HG02870 (cell line): ENCODE results near the gene OTULINL.
A peak's percentile ranks its signal among the peaks of the same experiment; 100 is the strongest.
"Not testable (repeated sequence)": the region's sequence is repeated elsewhere in the genome, so short reads cannot be mapped to it uniquely, and the experiment has no call there.

Source experiments
- ATAC-seq: cut with Tn5 transposase; IDR thresholded peaks from one replicate; pipeline ENCODE4 v1.9.1; 2021; ENCODE audit warnings: mild to moderate bottlenecking, moderate library complexity; ENCODE audit not compliant: unreplicated experiment

OTULINL gene

DNA sequence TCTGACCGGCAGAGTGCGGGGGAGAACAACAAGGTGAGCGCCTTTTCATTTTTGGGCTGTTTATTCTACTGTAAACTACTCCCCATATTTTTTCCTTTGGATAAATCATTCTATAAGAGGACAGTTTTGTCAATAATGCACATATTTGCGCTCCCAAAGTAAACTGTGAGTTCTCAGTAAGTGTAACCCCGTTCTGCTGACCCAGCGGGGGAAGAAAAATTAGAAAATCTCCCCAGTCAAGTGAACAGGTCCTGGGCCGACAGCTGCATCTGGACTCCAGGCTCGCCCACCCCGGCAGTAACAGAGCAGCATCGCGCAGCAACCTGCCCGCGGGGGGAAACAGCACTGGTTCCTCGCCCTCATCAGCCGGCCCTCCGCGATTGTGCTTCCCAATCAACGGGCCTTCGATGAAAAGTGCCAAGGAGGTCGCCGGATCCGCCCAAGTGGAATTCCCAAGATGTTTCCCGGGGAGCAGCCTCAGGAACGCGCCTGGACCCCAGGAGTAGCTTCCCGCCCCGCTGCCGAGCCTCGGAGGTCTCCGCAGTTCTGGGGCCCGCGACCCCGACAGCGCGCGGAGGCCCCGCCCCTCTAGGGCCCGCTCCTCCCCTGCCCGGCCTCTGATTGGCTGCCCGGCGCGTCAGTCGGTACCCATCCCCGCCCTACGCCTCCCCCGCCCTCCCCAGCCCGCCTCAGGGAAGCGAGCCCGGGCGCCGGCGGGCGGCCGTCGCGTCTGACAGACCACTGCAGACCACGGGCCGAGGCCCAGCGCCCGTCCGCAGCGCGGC lies at the start of gene OTULINL:
TSS of gene OTULINL (plus strand) at position 687 of the 785 bp plus-strand sequence. CDS start 103 bp downstream, outside the sequence.
- ATAC-seq: peak; percentile 98

DNA sequence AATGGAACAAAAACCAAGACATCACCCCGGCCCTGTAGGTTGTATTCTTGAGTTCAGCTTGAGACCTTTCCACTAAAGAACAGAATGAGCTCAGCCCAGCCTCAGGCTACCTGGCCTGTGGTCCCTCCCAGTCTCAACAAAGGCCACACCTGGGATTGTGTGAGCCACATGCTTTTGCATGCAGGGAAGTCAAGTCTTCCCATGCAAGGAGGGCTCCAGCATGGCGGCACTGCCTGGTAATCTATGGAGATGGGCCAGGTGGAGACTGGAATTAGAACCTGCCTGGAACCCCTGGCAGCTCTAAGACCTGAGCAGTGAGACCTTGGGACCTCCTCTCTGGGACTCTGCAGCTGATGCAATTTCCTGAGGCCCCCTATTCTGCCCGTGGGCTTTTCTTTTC lies 49.4 kb upstream of the OTULINL start:
- no peak for ATAC-seq

DNA sequence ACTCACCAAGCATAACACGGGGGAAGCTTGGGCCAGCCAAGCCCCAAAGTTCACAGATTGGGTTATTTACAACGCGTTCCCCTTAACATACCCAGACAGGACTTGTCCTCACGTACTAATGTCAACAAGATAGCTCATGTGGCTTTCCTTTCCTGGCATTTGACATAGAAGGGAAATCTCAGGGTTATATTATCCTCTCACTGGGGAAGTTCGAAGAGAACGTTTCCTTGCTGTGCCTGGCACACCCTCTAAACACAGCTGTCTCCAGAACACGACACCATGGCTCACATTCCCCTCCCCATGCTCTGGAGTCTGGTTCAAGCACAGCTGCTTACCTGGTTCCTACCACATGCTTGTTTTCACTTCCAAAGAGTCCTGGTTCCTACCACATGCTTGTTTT lies 46.8 kb upstream of the OTULINL start:
- no peak for ATAC-seq

DNA sequence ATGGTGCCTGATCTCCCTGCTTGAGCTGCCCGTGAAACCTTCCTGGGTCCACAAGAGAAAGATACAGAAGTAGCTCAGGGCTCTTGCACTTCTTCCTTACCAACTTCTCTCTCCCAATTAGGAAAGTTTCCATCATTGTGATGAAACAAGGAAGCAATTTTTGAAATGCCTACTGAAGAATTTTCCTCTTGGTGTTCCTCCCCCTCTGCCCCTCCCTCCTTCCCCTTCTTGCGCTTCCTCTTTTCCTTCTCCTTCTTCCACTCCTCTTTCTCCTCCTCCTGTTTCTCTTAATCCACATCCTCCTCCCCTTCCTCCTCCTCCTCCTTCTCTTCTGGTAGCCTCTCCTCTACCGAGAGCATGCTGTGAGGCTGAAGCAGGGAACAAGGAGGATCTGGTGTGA lies 36.3 kb upstream of the OTULINL start:
- ATAC-seq: no peak

DNA sequence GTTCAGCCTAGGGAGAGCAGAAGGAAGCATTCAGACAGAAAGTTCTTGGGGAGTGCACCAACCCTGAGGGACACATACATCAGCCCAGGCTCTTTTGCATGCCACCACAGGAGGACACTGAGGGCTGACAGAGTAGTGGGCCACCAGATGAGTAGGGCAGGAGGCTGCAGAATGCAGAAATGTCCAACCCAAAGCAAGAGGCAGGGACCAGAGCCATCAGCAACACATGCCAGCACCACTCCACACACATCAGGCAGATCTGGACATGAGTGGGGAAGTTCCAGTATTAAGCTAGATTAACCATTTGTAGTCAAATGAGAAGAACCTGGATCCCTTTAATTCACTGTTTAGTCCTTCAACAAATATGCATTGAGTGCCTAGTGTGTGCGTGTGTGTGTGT lies 35.7 kb upstream of the OTULINL start:
- ATAC-seq: no peak

DNA sequence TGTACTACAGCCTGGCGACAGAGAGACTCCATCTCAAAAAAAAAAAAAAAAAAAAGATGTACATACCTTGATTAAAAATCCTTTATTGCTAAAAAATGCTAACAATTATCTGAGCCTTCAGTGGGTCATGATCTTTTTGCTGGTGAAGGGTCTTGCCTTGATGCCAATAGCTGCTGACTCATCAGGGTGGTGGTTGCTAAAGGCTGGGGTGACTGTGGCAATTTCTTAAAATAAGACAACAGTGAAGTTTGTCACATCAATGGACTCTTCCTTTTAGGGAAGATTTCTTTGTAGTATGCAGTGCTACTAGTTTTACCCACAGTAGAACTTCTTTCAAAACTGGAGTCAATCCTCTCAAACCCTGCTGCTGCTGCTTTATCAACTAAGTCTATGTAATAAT lies 33.9 kb upstream of the OTULINL start:
- ATAC-seq: no peak

DNA sequence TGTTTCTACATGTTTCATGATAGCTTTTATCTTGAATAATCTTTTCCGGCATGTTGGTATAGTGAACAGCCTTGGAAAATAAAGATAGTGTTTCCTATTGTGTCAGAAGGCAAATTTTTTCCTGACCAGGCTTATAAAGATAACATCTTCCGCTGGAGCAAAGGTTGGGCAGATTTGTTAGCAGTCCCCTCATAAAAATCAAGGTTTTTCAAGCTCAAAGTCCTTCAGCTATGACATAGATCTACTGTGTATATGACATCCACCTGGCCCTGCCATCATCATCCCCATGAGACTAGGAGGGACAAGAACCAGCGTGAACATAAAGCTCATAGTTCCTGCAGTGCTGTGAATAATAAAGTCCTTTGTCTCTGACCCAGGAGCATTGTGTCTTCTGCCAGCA lies 30.4 kb upstream of the OTULINL start:
- no peak for ATAC-seq

- no peak for ATAC-seq
Observed at GRCh38 chr5:14552017-14552416, 29.6 kb upstream of the OTULINL start.

DNA sequence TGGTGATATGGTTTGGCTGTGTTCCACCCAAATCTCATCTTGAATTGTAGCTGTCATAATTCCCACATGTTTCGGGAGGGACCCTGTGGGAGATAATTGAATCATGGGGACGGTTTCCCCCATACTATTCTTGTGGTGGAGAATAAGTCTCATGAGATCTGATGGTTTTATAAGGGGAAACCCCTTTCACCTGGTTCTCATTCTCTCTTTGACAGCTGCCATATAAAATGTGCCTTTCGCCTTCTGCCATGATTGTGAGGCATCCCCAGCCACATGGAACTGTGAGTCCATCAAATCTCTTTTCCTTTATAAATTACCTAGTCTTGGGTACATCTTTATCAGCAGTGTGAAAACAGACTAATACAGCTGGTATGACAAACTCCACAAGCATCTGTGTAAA lies 27.3 kb upstream of the OTULINL start:
- not testable (repeated sequence) for ATAC-seq

DNA sequence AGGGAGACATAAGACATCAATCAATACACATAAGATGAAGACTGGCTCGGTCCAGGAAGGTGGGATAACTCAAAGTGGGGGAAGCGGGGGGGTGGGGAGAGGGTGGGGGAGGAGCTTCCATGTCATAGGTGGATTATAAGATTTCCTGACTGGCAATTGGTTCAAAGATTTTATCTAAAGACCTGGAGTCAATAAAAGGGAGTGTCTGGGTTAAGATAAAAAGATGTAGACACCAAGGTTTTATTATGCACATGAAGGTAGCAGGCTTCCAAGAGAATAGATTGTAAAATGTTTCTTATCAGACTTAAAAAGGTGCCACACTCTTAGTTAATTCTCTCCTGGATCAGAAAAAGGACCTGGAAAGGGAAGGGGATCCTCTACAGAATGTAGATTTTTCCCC lies 25.6 kb upstream of the OTULINL start:
- ATAC-seq: no peak

GRCh38 chr5:14557203-14557770 lies 24.3 kb upstream of the OTULINL start:
- ATAC-seq: no peak

GRCh38 chr5:14557791-14558415 lies 23.7 kb upstream of the OTULINL start:
- ATAC-seq: no peak

GRCh38 chr5:14560091-14560595 lies 21.4 kb upstream of the OTULINL start:
- ATAC-seq: no peak

DNA sequence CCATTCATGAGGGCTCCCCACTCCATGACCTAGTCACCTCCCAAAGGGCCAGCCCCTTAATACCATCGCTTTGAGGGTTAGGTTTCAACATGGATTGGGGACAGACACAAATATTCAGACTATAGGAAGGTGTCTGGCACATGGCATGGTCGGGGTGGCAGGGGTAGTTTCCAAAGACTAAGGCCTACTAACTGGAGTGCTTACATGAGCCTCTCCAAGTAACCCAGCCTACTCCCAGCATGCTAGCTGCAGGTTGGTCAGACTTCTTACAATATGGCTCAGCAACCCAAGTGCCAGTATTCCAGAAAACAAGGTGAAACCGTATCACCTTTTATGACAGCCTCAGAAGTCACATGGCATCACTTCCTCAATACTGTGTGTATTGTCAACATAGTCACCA lies 19.9 kb upstream of the OTULINL start:
- ATAC-seq: no peak

DNA sequence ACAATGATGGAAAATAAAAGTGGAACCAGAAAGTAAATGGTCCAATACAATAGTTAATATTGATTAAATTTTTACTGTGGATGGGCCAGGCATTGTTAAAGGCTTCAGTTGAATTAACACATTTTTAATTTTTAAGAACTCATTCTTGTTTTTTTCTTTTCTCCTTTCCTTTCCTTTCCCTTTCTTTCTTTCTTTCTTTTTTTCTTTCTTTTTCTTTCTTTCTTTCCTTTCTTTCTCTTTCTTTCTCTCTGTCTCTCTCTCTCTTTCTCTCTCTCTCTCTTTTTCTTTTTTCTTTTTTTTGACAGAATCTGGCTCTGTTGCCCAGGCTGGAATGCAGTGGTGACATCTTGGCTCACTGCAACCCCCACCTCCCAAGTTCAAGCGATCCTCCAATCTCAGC lies 13.3 kb upstream of the OTULINL start:
- no peak for ATAC-seq

- ATAC-seq: no peak
Observed at GRCh38 chr5:14569948-14570691, 11.5 kb upstream of the OTULINL start.

- ATAC-seq: no peak
Observed at GRCh38 chr5:14571901-14572300, 9.7 kb upstream of the OTULINL start.

GRCh38 chr5:14572385-14572784 lies 9.2 kb upstream of the OTULINL start:
- no peak for ATAC-seq

- no peak for ATAC-seq
Observed at GRCh38 chr5:14572836-14573235, 8.8 kb upstream of the OTULINL start.

DNA sequence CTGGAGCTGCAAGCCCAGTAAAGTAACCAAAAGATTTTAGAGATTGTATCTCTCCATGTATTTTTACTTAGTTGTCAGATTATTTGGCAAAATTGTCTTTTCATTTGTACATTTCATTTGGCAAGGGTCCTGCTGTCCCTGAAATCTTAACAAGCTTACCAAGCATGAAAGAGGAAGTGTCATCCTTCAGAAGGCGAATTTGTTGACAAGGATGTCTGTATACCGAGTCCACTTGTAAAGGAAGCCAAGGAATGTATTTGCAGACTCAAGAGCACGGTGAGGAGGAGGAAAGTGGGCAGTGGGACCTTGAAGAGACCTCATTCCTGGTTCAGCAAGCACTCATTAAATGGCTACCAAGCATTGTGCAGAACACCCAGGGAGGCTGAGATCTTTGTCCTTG lies 7.5 kb upstream of the OTULINL start:
- ATAC-seq: no peak

- ATAC-seq: no peak
Observed at GRCh38 chr5:14574891-14575508, 6.6 kb upstream of the OTULINL start.
